OCI-LY7 (cell line): ENCODE measurements around the gene NME5. TPM values are rescaled to one million over a fixed set of nuclear protein-coding genes. Genes with fewer than 3 reads are reported as not detected.
A peak's percentile ranks its signal among the peaks of the same experiment; 100 is the strongest.

ENCODE experiments used
- BruUV-seq: library from RNA; stranded (reverse); fragments of 400-500 nt; replicated peaks from 2 replicates; lab custom pipeline; 2021; lab: Mats Ljungman, UMichigan
- CTCF ChIA-PET: fragments of 300-600 bp; sonication (Branson Sonifier 250); formaldehyde crosslinking; loops from one replicate; lab custom pipeline; 2022; ENCODE audit warnings: antibody characterized with exemption; ENCODE audit not compliant: unreplicated experiment; lab: Charles Lee
- POLR2A ChIA-PET: fragments of 300-600 bp; sonication (Branson Sonifier 250); formaldehyde crosslinking; loops from one replicate; lab custom pipeline; 2022; ENCODE audit warnings: antibody characterized with exemption; lab: Charles Lee
- DNase-seq: peaks from one replicate; pipeline ENCODE4 v3.0.0-alpha.2; 2015; ENCODE audit warnings: low spot score
- H2AFZ ChIP-seq: fragments of 200-600 bp; sonication (generic), shearing (Covaris generic); 2 replicates; pipeline ENCODE4 v1.6.1; 2014; ENCODE audit warnings: mild to moderate bottlenecking, antibody characterized with exemption, low read length, moderate library complexity
- H3K27ac ChIP-seq: fragments of 200-600 bp; sonication (generic); 2 replicates; pipeline ENCODE4 v1.5.1; 2014; ENCODE audit warnings: mixed run types, low read depth, mild to moderate bottlenecking, moderate library complexity, low read length, inconsistent platforms; ENCODE audit not compliant: poor library complexity, severe bottlenecking
- H3K36me3 ChIP-seq: fragments of 200-600 bp; sonication (generic); 2 replicates; pipeline ENCODE4 v1.6.1; 2014; ENCODE audit warnings: mild to moderate bottlenecking, antibody characterized with exemption, low read length, moderate library complexity, mixed read lengths; ENCODE audit not compliant: insufficient read depth
- H3K4me1 ChIP-seq: fragments of 200-600 bp; sonication (generic); 2 replicates; pipeline ENCODE4 v1.5.1; 2014; ENCODE audit warnings: mild to moderate bottlenecking, low read length; ENCODE audit not compliant: insufficient read depth, poor library complexity, severe bottlenecking
- H3K4me2 ChIP-seq: fragments of 200-600 bp; sonication (generic); 2 replicates; pipeline ENCODE4 v1.6.1; 2014; ENCODE audit warnings: mild to moderate bottlenecking, low read length
- H3K4me3 ChIP-seq: fragments of 200-600 bp; sonication (generic); 2 replicates; pipeline ENCODE4 v1.5.1; 2014; ENCODE audit warnings: mild to moderate bottlenecking, low read depth, low read length; ENCODE audit not compliant: poor library complexity, severe bottlenecking
- H3K79me2 ChIP-seq: fragments of 200-600 bp; sonication (generic); 2 replicates; pipeline ENCODE4 v1.6.1; 2016; ENCODE audit warnings: low read depth, mild to moderate bottlenecking, low read length, moderate library complexity, mixed read lengths; ENCODE audit not compliant: insufficient read depth
- H3K9me2 ChIP-seq: fragments of 200-600 bp; sonication (generic); 2 replicates; pipeline ENCODE4 v1.6.1; 2016; ENCODE audit warnings: mild to moderate bottlenecking, low read length, mixed read lengths; ENCODE audit not compliant: insufficient read depth
- H3K9me3 ChIP-seq: fragments of 200-600 bp; sonication (generic); 2 replicates; pipeline ENCODE4 v1.6.1; 2014; ENCODE audit warnings: mild to moderate bottlenecking, mixed run types, low read length, mixed read lengths
- H4K20me1 ChIP-seq: fragments of 200-600 bp; sonication (generic); 2 replicates; pipeline ENCODE4 v1.6.1; 2014; ENCODE audit warnings: mild to moderate bottlenecking, antibody characterized with exemption, low read length, moderate library complexity, mixed read lengths; ENCODE audit not compliant: insufficient read depth
- EZH2phosphoT487 ChIP-seq: fragments of 200-600 bp; sonication (generic); IDR thresholded peaks from 2 replicates; pipeline ENCODE4 v1.6.1; 2018; ENCODE audit warnings: low read depth, borderline replicate concordance, mild to moderate bottlenecking, mixed run types, antibody characterized with exemption, low read length, moderate library complexity, mixed read lengths
- intact Hi-C: fragments of 100-400 bp; cut with micrococcal nuclease; formaldehyde crosslinking; loops from one replicate; pipeline ENCODE4 v1.10.0; 2022; ENCODE audit not compliant: unreplicated experiment
- total RNA-seq, 2 experiments: library from RNA; depleted of rRNA in 1 of 2; stranded (reverse); fragments of >200 nt in 1 of 2; shearing (Covaris generic) in 1 of 2; gene quantifications; 2 replicates each; pipeline ENCODE4 v1.2.3, GENCODE V29; 2014 to 2022
- TF ChIP-seq, protein P1 (sequence below): fragments of 200-600 bp; sonication (generic); conservative IDR thresholded peaks from 2 replicates; pipeline ENCODE4 v1.5.1; 2014; ENCODE audit warnings: mild to moderate bottlenecking, antibody characterized with exemption, low read length, moderate library complexity, mixed read lengths

NME5 gene
- total RNA-seq, 2 experiments from 2014 or later: not detected

DNA sequence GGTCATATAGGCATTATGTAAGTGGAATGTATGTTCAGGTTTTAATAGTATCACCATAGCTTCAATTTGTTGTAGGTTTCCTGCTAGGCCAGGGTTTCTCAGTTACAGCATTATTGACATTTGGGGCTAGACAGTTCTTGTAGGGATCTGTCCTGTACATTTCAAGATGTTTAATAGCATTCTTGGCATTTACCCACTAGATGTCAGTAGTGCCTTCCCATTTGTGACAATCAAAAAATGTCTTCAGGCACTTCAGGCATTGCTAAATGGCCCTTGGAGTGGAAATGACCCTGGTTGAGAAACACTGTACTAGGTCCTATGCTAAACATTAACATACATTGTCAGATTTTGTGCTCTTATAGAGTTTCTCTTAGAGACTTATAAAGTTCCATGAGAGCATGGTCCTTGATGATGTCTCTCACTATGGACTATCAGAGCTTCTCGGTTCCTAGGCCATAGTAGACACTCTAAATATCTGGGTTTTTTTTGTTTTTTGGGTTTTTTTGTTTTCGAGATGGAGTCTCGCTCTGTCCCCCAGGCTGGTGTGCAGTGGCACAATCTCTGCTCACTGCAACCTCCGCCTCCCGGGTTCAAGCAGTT, 41.1 kb upstream of the NME5 start:
- Histone ChIP-seq H3K36me3 (peaks cover 63% of the 10 kb centered on the region), H2AFZ (no peak overlapping the region), H3K4me2 (peak overlapping the region; percentile 78), H4K20me1 (peaks cover 13% of the 10 kb centered on the region; the same call in 1 of the 2 replicates), H3K27ac (peak overlapping the region; percentile 76), H3K4me3 (peak overlapping the region; percentile 88), H3K79me2 (peaks cover 56% of the 10 kb centered on the region), H3K4me1 (peaks cover 17% of the 10 kb centered on the region), H3K9me2 (no peaks in the 10 kb centered on the region), H3K9me3 (no peaks in the 10 kb centered on the region)
- DNase-seq: peak; percentile 82
- CTCF ChIA-PET: no interaction called here
- intact Hi-C loops: loop anchor here (1.0 to 2.0 kb wide), 5 partner anchors 103 to 323 kb away; partner anchors contain the start of gene KDM3B
- TF ChIP-seq, protein P1, sequence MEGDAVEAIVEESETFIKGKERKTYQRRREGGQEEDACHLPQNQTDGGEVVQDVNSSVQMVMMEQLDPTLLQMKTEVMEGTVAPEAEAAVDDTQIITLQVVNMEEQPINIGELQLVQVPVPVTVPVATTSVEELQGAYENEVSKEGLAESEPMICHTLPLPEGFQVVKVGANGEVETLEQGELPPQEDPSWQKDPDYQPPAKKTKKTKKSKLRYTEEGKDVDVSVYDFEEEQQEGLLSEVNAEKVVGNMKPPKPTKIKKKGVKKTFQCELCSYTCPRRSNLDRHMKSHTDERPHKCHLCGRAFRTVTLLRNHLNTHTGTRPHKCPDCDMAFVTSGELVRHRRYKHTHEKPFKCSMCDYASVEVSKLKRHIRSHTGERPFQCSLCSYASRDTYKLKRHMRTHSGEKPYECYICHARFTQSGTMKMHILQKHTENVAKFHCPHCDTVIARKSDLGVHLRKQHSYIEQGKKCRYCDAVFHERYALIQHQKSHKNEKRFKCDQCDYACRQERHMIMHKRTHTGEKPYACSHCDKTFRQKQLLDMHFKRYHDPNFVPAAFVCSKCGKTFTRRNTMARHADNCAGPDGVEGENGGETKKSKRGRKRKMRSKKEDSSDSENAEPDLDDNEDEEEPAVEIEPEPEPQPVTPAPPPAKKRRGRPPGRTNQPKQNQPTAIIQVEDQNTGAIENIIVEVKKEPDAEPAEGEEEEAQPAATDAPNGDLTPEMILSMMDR: peak; percentile 88
- no peak for TF ChIP-seq EZH2phosphoT487
- no TSS peak for BruUV-seq
- POLR2A ChIA-PET: no interaction called here

DNA sequence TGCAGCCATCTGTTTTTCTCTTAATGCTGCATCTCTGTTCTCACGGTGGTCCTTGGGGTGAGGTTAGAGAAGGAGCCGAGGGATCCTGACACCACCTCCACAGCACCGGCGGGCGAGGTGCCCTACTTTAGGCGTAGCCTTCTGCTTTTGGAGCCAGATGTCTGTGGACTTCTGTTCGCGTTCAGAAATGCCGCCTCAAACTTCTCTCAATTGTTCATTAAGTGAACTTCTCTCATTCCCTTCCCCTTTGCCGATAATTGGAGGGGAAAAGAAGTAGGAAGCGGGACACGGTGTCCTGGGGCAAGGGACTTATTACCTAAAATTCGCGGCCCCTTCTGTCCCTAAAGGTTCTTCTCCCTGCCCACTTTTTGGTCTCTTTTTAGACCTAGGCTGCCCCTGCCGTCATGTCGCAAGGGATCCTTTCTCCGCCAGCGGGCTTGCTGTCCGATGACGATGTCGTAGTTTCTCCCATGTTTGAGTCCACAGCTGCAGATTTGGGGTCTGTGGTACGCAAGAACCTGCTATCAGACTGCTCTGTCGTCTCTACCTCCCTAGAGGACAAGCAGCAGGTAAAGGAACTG, 40.1 kb upstream of the NME5 start:
- H3K79me2 ChIP-seq: peaks cover 58% of the 10 kb centered on the region
- POLR2A ChIA-PET: interaction anchor here (0.6 to 2.8 kb wide), 5 partner anchors 8 to 173 kb away, joined by 3 to 13 read pairs (median 8); partner anchors contain the start of genes CDC23 and KDM3B

More for the DNA sequence above, 40.1 kb upstream of the NME5 start:
- CTCF ChIA-PET: interaction anchor here (0.6 to 1.2 kb wide), 4 partner anchors 175 to 363 kb away, joined by 3 to 10 read pairs (median 3); no protein-coding TSS in a partner anchor
- peaks cover 17% of the 10 kb centered on the region for H3K4me1 ChIP-seq
- DNase-seq: peak; percentile 44
- peak overlapping the region; percentile 78 for H3K4me2 ChIP-seq
- H2AFZ ChIP-seq: peak overlapping the region; percentile 88; the same call in 1 of the 2 replicates
- H3K9me3 ChIP-seq: no peaks in the 10 kb centered on the region
- TF ChIP-seq, protein P1: no peak
- no peak for TF ChIP-seq EZH2phosphoT487
- no peaks in the 10 kb centered on the region for H3K9me2 ChIP-seq
- BruUV-seq: TSS peak; percentile 75
- peaks cover 13% of the 10 kb centered on the region; the same call in 1 of the 2 replicates for H4K20me1 ChIP-seq
- peak overlapping the region; percentile 76 for H3K27ac ChIP-seq
- peak overlapping the region; percentile 88 for H3K4me3 ChIP-seq
- intact Hi-C loops: loop anchor here (2.0 to 5.0 kb wide), 2 partner anchors 33 to 158 kb away; partner anchors contain the start of genes CDC23 and FAM53C
- H3K36me3 ChIP-seq: peaks cover 63% of the 10 kb centered on the region
